Ovary (tissue), 9 donors: ENCODE measurements around the gene BCL3. TPM values are rescaled to one million over a fixed set of nuclear protein-coding genes. Genes with fewer than 3 reads are reported as not detected.
"Not testable (repeated sequence)": the region's sequence is repeated elsewhere in the genome, so short reads cannot be mapped to it uniquely, and the experiment has no call there.

Experiments used
- DNase-seq, 5 donors: peaks; one replicate each; pipeline ENCODE4 v3.0.0-alpha.2; 2019 to 2020
- H3K27ac ChIP-seq, 2 donors: fragments of 200-600 bp; one replicate each; pipeline versions ENCODE4 v1.5.1 to v1.8.0; 2019 to 2022
- H3K27me3 ChIP-seq: fragments of 200-600 bp; one replicate; pipeline ENCODE4 v1.8.0; 2022
- H3K36me3 ChIP-seq: fragments of 200-600 bp; sonication (generic); one replicate; pipeline ENCODE4 v1.5.1; 2019
- H3K4me1 ChIP-seq: one replicate; pipeline ENCODE4 v1.8.1; 2013; ENCODE audit warnings: mild to moderate bottlenecking, moderate library complexity; ENCODE audit not compliant: insufficient read depth
- H3K4me3 ChIP-seq: fragments of 200-600 bp; sonication (generic); one replicate; pipeline ENCODE4 v1.5.1; 2017
- H3K9me3 ChIP-seq, 2 donors: fragments of 200-600 bp in 1 of 2; sonication (generic) in 1 of 2; one replicate each; pipeline versions ENCODE4 v1.5.1 to v1.8.1; 2013 to 2019; ENCODE audit warnings: mild to moderate bottlenecking in 1 of 2, moderate library complexity in 1 of 2
- EP300 ChIP-seq: sonication (generic); formaldehyde crosslinking; IDR thresholded peaks from one replicate; pipeline ENCODE4 v1.6.1; 2017; ENCODE audit warnings: antibody characterized with exemption
- POLR2A ChIP-seq: fragments of 450-650 bp; IDR thresholded peaks from one replicate; pipeline ENCODE4 v1.6.1; 2017; ENCODE audit warnings: antibody characterized with exemption, mild to moderate bottlenecking, moderate library complexity
- WGBS, 3 donors: extraction: QIAGEN DNeasy Blood & Tissue Kit in 1 of 3; methylation state at CpG; one replicate each; pipeline versions ENCODE4 v1.1.5 to v1.1.7; 2013 to 2017; 5-methylcytosine and 5-hydroxymethylcytosine counted together
- intact Hi-C, 4 donors: fragments of 100-400 bp; cut with DNase I; formaldehyde crosslinking; loops; one replicate each; pipeline versions ENCODE4 v1.11.0 to v1.15.1; 2022 to 2023
- polyA plus RNA-seq, 2 donors: library from polyadenylated mRNA; stranded (reverse); fragments of 200-250 nt in 1 of 2; fragments of 350-450 nt in 1 of 2; fragmentation: Illumina TruSeq in 1 of 2; extraction: RNeasy Lipid Tissue Mini Kit (QIAGEN cat#74804) in 1 of 2; gene quantifications; one replicate each; pipeline ENCODE4 v1.2.3, GENCODE V29; 2013 to 2014
- total RNA-seq, 7 donors: library from RNA; depleted of rRNA in 2 of 7; stranded (reverse); fragments of >200 nt in 2 of 7; fragmentation: NEBNext Ultra II Directional in 3 of 7; extraction: Animal tissue kit (Norgen Biotek cat#: 25700) in 3 of 7; gene quantifications; one replicate each; pipeline versions ENCODE4 v1.1.0 to v1.2.4, GENCODE V29; 2016 to 2023
- TF ChIP-seq, protein P1 (sequence below), 3 donors: fragments of 450-650 bp in 2 of 3; fragments of 200-600 bp in 1 of 3; IDR thresholded peaks; one replicate each; pipeline versions ENCODE4 v1.5.1 to v1.8.0; 2016 to 2022; ENCODE audit warnings: antibody characterized with exemption in 3 of 3, mild to moderate bottlenecking in 1 of 3
- donor health status: DM: no; HTN: no; CAD: no; lungs with moderate emphysema.
- donor health status: DM: no; HTN: no; CAD: no.
- donor health status: Bipolar disorder and iron deficiency.
- donor health status: DM: yes; HTN: yes; CAD: no.
- donor health status: DM: no; HTN: no; CAD: no.
- donor health status: DM: yes; HTN: yes; CAD: no.

Gene BCL3
- total and polyA plus RNA-seq, 9 donors: 3.2 to 141 (median 43.4) TPM

DNA sequence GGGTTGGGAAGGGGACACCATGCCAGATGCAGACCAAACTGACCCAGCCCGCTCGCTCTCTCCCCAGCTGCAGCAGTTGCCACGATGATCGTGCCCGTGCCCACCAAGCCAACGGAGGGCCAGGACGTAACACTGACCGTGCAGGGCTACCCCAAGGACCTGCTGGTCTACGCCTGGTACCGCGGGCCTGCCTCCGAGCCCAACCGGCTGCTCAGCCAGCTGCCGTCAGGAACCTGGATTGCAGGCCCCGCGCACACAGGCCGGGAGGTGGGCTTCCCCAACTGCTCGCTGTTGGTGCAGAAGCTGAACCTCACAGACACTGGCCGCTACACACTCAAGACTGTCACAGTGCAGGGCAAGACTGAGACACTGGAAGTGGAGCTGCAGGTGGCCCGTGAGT is 40.7 kb upstream of the BCL3 start:
- Histone ChIP-seq H3K4me3 (no peak overlapping the region), H3K36me3 (no peaks in the 10 kb centered on the region), H3K27ac (no peak overlapping the region), H3K27me3 (no peaks in the 10 kb centered on the region), H3K9me3 (no peaks in the 10 kb centered on the region), H3K4me1 (no peaks in the 10 kb centered on the region)
- intact Hi-C loops: no loop called here
- no peak for DNase-seq
- no peak for TF ChIP-seq EP300
- no peak for TF ChIP-seq POLR2A
- TF ChIP-seq, protein P1, sequence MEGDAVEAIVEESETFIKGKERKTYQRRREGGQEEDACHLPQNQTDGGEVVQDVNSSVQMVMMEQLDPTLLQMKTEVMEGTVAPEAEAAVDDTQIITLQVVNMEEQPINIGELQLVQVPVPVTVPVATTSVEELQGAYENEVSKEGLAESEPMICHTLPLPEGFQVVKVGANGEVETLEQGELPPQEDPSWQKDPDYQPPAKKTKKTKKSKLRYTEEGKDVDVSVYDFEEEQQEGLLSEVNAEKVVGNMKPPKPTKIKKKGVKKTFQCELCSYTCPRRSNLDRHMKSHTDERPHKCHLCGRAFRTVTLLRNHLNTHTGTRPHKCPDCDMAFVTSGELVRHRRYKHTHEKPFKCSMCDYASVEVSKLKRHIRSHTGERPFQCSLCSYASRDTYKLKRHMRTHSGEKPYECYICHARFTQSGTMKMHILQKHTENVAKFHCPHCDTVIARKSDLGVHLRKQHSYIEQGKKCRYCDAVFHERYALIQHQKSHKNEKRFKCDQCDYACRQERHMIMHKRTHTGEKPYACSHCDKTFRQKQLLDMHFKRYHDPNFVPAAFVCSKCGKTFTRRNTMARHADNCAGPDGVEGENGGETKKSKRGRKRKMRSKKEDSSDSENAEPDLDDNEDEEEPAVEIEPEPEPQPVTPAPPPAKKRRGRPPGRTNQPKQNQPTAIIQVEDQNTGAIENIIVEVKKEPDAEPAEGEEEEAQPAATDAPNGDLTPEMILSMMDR (IDR thresholded peaks at IDR 0.05): no peak
- 89 to 93% (median 91%) methylated on average over 19 to 20 of the region's 20 CpGs for WGBS, 3 donors

DNA sequence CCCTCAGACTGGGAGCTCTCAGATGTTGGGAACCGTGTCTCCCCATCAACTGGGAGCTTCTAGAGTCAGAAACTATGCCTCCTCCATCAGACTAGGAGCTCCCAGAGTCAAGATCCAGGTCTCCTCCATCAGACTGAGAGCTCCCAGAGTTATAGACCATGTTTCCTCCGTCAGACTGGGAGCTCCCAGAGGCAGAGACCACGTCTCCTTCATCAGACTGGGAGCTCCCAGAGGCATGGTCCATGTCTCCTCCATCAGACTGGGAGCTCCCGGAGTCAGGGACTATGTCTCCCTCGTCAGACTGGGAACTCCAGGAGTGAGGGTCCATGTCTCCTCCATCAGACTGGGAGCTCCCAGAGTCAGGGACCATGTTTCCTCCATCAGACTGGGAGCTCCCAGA is 39.6 kb upstream of the BCL3 start:
- TF ChIP-seq EP300: no peak
- TF ChIP-seq POLR2A: no peak
- TF ChIP-seq, protein P1 (IDR thresholded peaks at IDR 0.05): no peak
- no peak overlapping the region for H3K27ac ChIP-seq
- H3K27me3 ChIP-seq: no peaks in the 10 kb centered on the region
- WGBS, 3 donors: 65 to 78% (median 72%) methylated on average over 5 of the region's 5 CpGs
- H3K9me3 ChIP-seq: no peaks in the 10 kb centered on the region
- no peaks in the 10 kb centered on the region for H3K4me1 ChIP-seq
- no peak for DNase-seq
- H3K4me3 ChIP-seq: no peak overlapping the region
- intact Hi-C loops: no loop called here
- no peaks in the 10 kb centered on the region for H3K36me3 ChIP-seq

DNA sequence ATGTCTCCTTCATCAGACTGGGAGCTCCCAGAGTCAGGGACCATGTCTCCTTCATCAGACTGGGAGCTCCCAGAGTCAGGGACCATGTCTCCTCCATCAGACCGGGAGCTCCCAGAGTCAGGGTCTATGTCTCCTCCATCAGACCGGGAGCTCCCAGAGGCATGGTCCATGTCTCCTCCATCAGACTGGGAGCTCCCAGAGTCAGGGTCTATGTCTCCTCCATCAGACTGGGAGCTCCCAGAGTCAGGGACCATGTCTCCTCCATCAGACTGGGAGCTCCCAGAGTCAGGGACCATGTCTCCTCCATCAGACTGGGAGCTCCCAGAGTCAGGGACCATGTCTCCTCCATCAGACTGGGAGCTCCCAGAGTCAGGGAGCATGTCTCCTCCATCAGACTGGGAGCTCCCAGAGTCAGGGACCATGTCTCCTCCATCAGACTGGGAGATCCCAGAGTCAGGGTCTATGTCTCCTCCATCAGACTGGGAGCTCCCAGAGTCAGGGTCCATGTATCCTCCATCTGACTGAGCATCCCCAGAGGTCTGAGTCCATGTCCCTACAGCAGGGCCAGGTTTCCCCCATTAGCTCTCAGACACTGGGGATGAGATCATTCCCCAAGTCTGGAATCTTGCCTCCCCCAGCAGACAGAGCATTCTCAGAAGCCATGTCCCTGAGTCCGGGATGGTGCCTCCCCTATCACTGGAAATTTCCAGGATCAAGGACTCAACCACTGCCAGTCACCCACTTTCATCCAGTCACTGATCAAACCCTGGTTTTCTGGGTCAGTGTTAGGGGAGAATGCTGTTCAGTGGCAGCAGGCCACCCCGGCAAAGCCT is 38.9 kb upstream of the BCL3 start:
- H3K27ac ChIP-seq, intact Hi-C loops, DNase-seq, H3K27me3 ChIP-seq, H3K4me1 ChIP-seq, H3K9me3 ChIP-seq, H3K4me3 ChIP-seq, H3K36me3 ChIP-seq: not testable (repeated sequence)
- WGBS, 3 donors: 60 to 83% (median 67%) methylated on average over 4 of the region's 4 CpGs

DNA sequence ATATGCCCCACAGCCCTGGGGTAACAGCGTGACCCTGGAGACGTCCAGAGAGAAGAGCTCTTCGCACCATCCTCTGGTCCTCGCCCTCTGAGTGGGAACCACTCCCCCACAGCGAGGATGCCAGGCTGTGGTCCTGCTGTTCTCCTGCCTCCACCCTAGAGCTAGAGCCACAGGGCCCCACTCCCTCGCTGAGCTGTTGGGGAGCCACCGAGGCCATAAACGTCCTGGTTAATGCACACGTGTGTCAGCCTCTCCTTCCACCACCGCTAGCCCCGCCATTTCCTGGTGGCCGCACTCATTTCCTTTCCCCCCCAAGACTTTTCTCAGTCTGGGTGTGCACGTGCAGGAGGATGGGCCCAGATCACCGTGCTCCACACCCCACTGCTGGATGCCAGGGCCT is 38.0 kb upstream of the BCL3 start:
- intact Hi-C loops: no loop called here
- Histone ChIP-seq H3K27me3 (no peaks in the 10 kb centered on the region), H3K27ac (no peak overlapping the region), H3K36me3 (no peaks in the 10 kb centered on the region), H3K9me3 (no peaks in the 10 kb centered on the region), H3K4me3 (no peak overlapping the region), H3K4me1 (no peaks in the 10 kb centered on the region)
- 78 to 86% (median 79%) methylated on average over 14 of the region's 14 CpGs for WGBS, 3 donors
- no peak for DNase-seq
- no peak for TF ChIP-seq POLR2A

DNA sequence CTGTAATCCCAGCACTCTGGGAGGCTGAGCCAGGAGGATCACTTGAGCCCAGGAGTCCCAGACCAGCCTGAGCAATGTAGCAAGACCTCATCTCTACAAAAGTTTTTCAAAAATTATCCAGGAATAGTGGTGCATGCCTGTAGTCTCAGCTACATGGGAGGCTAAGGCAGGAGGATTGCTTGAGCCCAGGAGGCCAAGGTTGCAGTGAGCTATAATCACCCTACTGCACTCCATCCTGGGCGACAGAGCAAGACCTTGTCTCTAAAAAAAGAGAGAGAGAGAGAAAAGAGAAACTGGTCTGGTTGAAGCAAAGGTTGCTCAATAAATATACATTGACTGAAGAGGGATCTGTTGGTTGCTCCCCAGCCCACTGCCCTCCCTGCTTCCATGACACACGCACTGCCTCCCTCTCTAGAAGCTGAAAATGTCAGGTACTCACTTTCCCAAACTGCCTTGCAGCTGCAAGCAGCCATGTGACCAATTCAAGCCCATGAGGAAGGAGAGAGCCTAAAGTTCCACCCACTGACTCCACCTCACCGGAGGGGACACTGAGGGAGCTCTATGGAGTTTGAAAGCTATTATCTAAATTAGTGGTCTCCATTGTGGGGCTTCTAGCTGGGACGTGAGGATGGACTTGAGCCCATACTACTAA is 35.5 kb upstream of the BCL3 start:
- intact Hi-C loops: no loop called here
- DNase-seq: no peak
- WGBS, 3 donors: 38 to 54% (median 49%) methylated on average over 4 of the region's 4 CpGs

More for the DNA sequence above, 35.5 kb upstream of the BCL3 start:
- H3K4me3 ChIP-seq: no peak overlapping the region
- H3K4me1 ChIP-seq: no peaks in the 10 kb centered on the region
- TF ChIP-seq, protein P1 (IDR thresholded peaks at IDR 0.05): no peak
- no peak for TF ChIP-seq POLR2A
- TF ChIP-seq EP300: no peak
- H3K9me3 ChIP-seq: no peaks in the 10 kb centered on the region
- no peaks in the 10 kb centered on the region for H3K27me3 ChIP-seq
- H3K27ac ChIP-seq: no peak overlapping the region
- no peaks in the 10 kb centered on the region for H3K36me3 ChIP-seq
